SK-N-MC (cell line): ENCODE data around the gene SEMA4G.

Experiments used
- EZH2 ChIP-seq: fragments of 200-600 bp; sonication (generic); IDR thresholded peaks from one replicate; pipeline ENCODE4 v1.6.1; 2017; ENCODE audit warnings: antibody characterized with exemption
- FOXP2 ChIP-seq: optimal IDR thresholded peaks from 2 replicates; pipeline ENCODE3; 2011; ENCODE audit warnings: mild to moderate bottlenecking, moderate library complexity; ENCODE audit not compliant: insufficient read depth; ENCODE audit errors: extremely low read length, control extremely low read depth
- POLR2AphosphoS5 ChIP-seq: IDR thresholded peaks from 2 replicates; pipeline ENCODE4 v1.6.1; 2012; ENCODE audit warnings: mild to moderate bottlenecking, low read depth, low read length, borderline replicate concordance

DNA sequence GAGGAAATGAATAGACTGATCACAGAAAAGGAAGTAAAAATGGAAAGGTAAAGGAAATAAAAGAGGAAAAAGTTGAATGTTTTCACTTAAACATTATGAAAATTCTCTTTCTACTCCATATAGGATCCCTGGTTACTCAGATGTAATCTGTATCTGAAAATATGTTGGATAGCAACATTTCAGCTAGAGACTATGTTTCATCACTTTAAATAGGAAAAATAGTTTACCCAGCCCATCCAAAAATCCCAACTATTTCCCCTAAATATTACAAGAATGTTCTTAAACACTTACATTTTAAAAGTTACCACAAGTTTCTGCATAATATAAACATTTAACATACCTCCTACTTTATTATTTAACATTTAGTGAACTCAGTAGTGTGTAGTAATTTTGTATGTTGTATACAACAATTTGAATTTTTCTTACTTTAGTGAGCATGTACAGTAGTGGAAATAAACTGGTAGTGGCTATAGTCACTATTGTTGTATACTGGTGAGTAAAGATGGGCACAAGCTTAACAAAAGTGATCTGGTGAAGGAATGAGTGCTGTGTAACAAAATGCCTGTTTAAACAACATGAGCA, 29.4 kb upstream of the SEMA4G start:
- TF ChIP-seq POLR2AphosphoS5 (no peak), FOXP2 (no peak), EZH2 (no peak)
